Osteocyte (in vitro differentiated cells): ENCODE data around the gene SFMBT1. TPM values are rescaled to one million over a fixed set of nuclear protein-coding genes. Genes with fewer than 3 reads are reported as not detected.

Experiments used
- DNase-seq: peaks from one replicate; pipeline ENCODE4 v3.0.0; 2021; ENCODE audit warnings: mixed read lengths; ENCODE audit not compliant: unreplicated experiment; ENCODE audit errors: extremely low spot score
- H3K27ac Mint-ChIP-seq: one replicate; pipeline ENCODE4 v1.8.0; 2021; ENCODE audit warnings: mild to moderate bottlenecking, mixed read lengths; ENCODE audit not compliant: unreplicated experiment
- H3K27me3 Mint-ChIP-seq: one replicate; pipeline ENCODE4 v1.8.0; 2021; ENCODE audit warnings: mixed read lengths; ENCODE audit not compliant: unreplicated experiment
- H3K36me3 Mint-ChIP-seq: one replicate; pipeline ENCODE4 v1.8.0; 2021; ENCODE audit warnings: mixed read lengths; ENCODE audit not compliant: unreplicated experiment
- H3K4me1 Mint-ChIP-seq: one replicate; pipeline ENCODE4 v1.8.0; 2021; ENCODE audit warnings: mixed read lengths; ENCODE audit not compliant: unreplicated experiment
- H3K4me3 Mint-ChIP-seq: one replicate; pipeline ENCODE4 v1.8.0; 2021; ENCODE audit warnings: mild to moderate bottlenecking, moderate library complexity, mixed read lengths; ENCODE audit not compliant: unreplicated experiment
- H3K9me3 Mint-ChIP-seq: one replicate; pipeline ENCODE4 v1.8.0; 2021; ENCODE audit warnings: mixed read lengths; ENCODE audit not compliant: unreplicated experiment
- CTCF ChIP-seq: fragments of 200-600 bp; sonication (generic); IDR thresholded peaks from 2 replicates; pipeline ENCODE4 v1.5.0; 2021; ENCODE audit warnings: antibody characterized with exemption, mild to moderate bottlenecking, moderate library complexity
- total RNA-seq: library from RNA; stranded (reverse); gene quantifications from 2 replicates; pipeline ENCODE4 v1.2.1, GENCODE V29; 2021

Gene SFMBT1
- total RNA-seq, 1 donor from 2014 or later = 8.0 TPM

DNA sequence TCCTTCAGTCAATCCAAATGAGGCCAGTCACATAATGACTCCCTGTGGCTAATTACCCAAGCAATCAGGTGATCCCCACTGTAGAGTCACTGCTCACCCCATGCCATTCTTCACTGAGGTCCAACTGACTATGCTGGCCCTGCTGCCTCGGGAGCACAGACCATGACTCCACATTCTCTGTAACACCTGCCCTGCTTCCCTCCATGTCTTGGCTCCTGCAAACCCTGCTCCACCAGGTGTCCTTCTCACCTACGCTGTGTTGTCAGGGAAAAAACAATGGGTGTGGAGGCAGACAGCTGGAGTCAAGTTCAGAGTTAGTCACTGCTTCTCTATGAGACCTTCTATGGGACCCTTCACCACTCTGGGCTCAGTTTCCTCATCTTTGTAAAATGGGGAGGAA, 6.1 kb upstream of the SFMBT1 start:
- no peaks in the 10 kb centered on the region for H3K4me1 Mint-ChIP-seq
- no peak for DNase-seq
- no peak overlapping the region for H3K27ac Mint-ChIP-seq
- no peaks in the 10 kb centered on the region for H3K9me3 Mint-ChIP-seq
- no peaks in the 10 kb centered on the region for H3K36me3 Mint-ChIP-seq
- no peaks in the 10 kb centered on the region for H3K27me3 Mint-ChIP-seq
- H3K4me3 Mint-ChIP-seq = no peak overlapping the region
- TF ChIP-seq CTCF = no peak

- no peaks in the 10 kb centered on the region for H3K27me3 Mint-ChIP-seq
- no peak for TF ChIP-seq CTCF
- H3K27ac Mint-ChIP-seq = no peak overlapping the region
- no peaks in the 10 kb centered on the region for H3K9me3 Mint-ChIP-seq
- no peak overlapping the region for H3K4me3 Mint-ChIP-seq
- no peaks in the 10 kb centered on the region for H3K36me3 Mint-ChIP-seq
- H3K4me1 Mint-ChIP-seq = peaks cover 2% of the 10 kb centered on the region
- DNase-seq = no peak
Observed at GRCh38 chr3:53049987-53050386, 4.1 kb upstream of the SFMBT1 start.

DNA sequence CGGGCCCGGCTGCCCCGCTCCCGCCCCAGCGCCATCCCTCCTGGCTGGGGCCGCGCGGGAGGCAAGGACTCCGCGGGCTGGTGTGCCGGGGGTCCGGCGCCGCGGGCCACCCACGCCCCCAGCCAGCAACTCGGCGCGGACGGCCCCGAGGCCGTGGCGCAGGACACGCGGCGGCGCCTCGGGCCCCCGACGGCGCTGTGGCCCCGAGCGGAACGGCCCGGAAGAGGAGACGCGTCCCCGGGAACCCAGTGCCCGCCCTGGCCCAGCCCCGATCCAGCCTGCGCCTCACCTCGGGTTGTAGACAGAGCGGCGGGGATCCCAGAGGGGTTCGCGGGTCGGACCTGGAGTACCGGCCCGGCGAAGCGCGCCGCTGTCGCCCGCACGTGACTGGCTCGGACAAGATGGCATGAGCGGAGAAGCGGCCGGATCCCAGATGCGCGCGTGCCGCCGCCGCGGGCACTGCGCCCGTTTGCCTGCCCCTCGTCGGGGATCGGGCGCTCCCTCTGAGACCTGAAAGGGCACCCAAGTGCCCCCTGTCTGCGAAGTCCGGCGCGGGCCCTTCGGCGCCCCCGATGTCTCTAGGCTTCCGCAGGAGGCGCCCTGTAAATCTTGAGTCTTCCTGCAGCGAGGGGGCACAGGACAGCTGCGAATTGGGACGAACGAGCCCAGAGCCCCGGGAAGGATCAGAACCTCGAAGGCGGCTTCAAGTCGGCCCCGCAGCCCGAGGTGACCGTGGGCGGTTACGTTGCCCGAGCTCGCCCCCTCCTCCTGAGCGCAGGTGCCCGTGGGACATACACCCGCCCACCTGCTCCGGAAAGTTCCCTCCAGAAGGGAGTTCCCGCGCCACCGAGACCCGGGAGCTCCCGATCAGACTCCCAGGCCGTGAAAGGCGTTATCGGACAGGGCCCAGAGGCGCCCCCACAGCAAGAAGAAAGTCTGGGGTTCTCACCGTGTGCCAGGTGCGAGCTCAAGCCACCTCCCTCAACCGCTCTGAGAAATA, 598 bp upstream of the SFMBT1 start:
- H3K9me3 Mint-ChIP-seq = no peaks in the 10 kb centered on the region
- peak; percentile 86 for DNase-seq

DNA sequence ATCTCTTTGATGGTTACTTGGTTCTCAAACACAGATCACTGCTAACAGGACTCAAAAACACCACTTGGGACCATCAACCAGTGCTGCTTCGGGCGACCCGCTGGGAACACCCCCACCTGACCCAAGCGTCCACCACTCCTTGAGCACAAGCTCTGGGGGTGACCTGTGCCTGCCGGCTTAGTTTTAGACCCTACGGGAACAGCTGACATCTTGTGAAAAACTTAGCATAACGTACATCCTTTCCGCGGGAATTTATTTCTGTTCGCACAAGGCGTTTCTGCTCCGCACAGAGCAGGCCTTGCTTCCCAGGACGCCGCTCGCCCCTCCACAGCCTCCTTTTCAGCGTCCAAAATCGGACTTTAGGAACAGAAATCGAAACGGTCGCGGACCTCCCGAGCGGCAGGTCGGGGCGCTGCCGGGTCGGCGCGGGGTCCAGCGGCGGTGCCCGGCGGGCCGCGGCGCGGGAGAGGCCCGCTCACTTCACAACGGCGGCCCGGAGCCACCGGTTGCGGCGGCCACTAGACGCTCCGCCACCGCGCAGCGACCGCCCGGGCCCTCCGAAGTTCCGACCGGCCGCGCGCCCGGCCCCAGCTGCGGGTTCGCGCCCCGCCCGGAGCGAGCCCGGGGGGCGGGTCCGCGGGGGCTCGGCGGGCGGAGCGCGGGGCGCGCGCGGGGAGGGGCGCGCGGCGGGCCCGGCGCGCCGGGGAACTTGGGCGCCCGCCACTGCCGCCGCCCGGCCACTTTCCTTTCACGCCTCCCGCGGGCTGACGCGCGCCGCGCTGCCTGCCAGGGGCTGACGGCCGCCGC, 959 bp downstream of the SFMBT1 start:
- Mint-ChIP-seq H3K4me1 (peaks cover 20% of the 10 kb centered on the region), H3K27ac (peak overlapping the region; percentile 88), H3K36me3 (no peaks in the 10 kb centered on the region), H3K27me3 (no peaks in the 10 kb centered on the region), H3K9me3 (no peaks in the 10 kb centered on the region), H3K4me3 (peak overlapping the region; percentile 85)
- no peak for TF ChIP-seq CTCF
- DNase-seq = no peak

More for the DNA sequence above, 598 bp upstream of the SFMBT1 start:
- Mint-ChIP-seq H3K27me3 (no peaks in the 10 kb centered on the region), H3K36me3 (no peaks in the 10 kb centered on the region), H3K4me3 (peak overlapping the region; percentile 73), H3K27ac (no peak overlapping the region), H3K4me1 (peaks cover 14% of the 10 kb centered on the region)
- peak; percentile 59 for TF ChIP-seq CTCF

GRCh38 chr3:53044371-53044710, 1.5 kb downstream of the SFMBT1 start:
- no peaks in the 10 kb centered on the region for H3K36me3 Mint-ChIP-seq
- no peak for TF ChIP-seq CTCF
- H3K4me3 Mint-ChIP-seq = peak overlapping the region; percentile 85
- H3K9me3 Mint-ChIP-seq = no peaks in the 10 kb centered on the region
- H3K27ac Mint-ChIP-seq = peak overlapping the region; percentile 88
- DNase-seq = no peak
- no peaks in the 10 kb centered on the region for H3K27me3 Mint-ChIP-seq
- H3K4me1 Mint-ChIP-seq = peaks cover 22% of the 10 kb centered on the region
